ENCODE results near the gene YEATS4.

DNA sequence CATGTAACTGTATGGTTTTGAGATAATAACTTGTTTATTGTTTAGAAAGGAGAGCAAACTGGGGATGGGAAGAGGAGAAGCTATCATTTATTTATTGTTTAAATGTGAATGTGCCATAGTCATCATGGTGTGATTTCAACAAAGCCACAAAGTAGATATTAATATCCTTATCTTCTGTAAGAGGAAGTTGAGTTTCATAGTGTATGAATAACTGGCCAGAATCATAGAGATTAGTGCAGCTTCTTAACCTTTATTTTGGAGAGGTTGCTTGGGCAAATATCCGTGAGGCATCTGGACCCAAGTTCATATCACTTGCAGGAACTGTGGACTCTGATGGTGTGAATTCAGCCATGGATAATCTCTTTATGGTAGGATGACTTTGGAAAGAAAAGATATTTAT is 38.2 kb upstream of the YEATS4 start:
- no peak for TF ChIP-seq POLR2AphosphoS5 (IDR thresholded peaks at IDR 0.05)
- no peak for TF ChIP-seq POLR2A (IDR thresholded peaks at IDR 0.05)

Data from transverse colon (tissue), 3 donors.